ENCODE measurements around the gene KCNH3.
"Not testable (repeated sequence)": the region's sequence is repeated elsewhere in the genome, so short reads cannot be mapped to it uniquely, and the experiment has no call there.

Gene KCNH3

GRCh38 chr12:49604856-49605255, 66.0 kb downstream of the KCNH3 start:
- H3K4me3 ChIP-seq (ENCODE audit: low read length) = no peak overlapping the region
- H3K27me3 ChIP-seq (ENCODE audit: insufficient read depth, low read length) = no peaks in the 10 kb centered on the region
- H3K36me3 ChIP-seq (ENCODE audit: insufficient read depth, low read length) = no peaks in the 10 kb centered on the region
- H3K4me1 ChIP-seq (ENCODE audit: insufficient read depth, low read length) = no peaks in the 10 kb centered on the region
- no peak overlapping the region for H3K9ac ChIP-seq (ENCODE audit: low read depth, low read length)
- H3K27ac ChIP-seq (ENCODE audit: low read depth, low read length) = no peak overlapping the region
- 81% methylated on average over 5 of the region's 5 CpGs for WGBS
- no peaks in the 10 kb centered on the region for H3K9me3 ChIP-seq (ENCODE audit: insufficient read depth, low read depth, low read length)

- H3K27ac ChIP-seq (ENCODE audit: low read depth, low read length); H3K4me3 ChIP-seq (ENCODE audit: low read length); H3K27me3 ChIP-seq (ENCODE audit: insufficient read depth, low read length); H3K36me3 ChIP-seq (ENCODE audit: insufficient read depth, low read length); H3K9me3 ChIP-seq (ENCODE audit: insufficient read depth, low read depth, low read length); H3K9ac ChIP-seq (ENCODE audit: low read depth, low read length); H3K4me1 ChIP-seq (ENCODE audit: insufficient read depth, low read length): not testable (repeated sequence)
- WGBS = 96% methylated on average over 4 of the region's 4 CpGs
Measured at GRCh38 chr12:49605539-49605938, 66.7 kb downstream of the KCNH3 start, which contains the start of gene FAM186B. Gene FAM186B, minus strand, starts transcription at chr12:49605639. Its CDS starts 162 bp downstream, at chr12:49605477.

Measured in HUES64 (cell line).